ENCODE results near the gene ABR. TPM values are rescaled to one million over a fixed set of nuclear protein-coding genes. Genes with fewer than 3 reads are reported as not detected.

Gene ABR
- total RNA-seq, 1 experiment from 2014 or later: 35.4 TPM

GRCh38 chr17:1217089-1217385 is 37.3 kb upstream of the ABR start:
- Histone ChIP-seq H3K9ac (ENCODE audit: low read length) (no peak overlapping the region), H4K20me1 (ENCODE audit: low read length) (no peaks in the 10 kb centered on the region), H3K4me3 (ENCODE audit: low read length) (no peak overlapping the region), H3K36me3 (ENCODE audit: low read depth, low read length) (no peaks in the 10 kb centered on the region), H3K9me3 (ENCODE audit: low read length) (no peaks in the 10 kb centered on the region), H3K4me1 (ENCODE audit: insufficient read depth, low read length) (no peaks in the 10 kb centered on the region), H3F3A (ENCODE audit: low read length, unreplicated experiment) (no peaks in the 10 kb centered on the region), H3K27ac (ENCODE audit: low read length) (no peak overlapping the region), H3K27me3 (ENCODE audit: low read length) (no peaks in the 10 kb centered on the region), H3K79me2 (ENCODE audit: low read length) (no peaks in the 10 kb centered on the region), H3K9me2 (replicated peaks; ENCODE audit: low read length) (no peaks in the 10 kb centered on the region), H3K4me2 (ENCODE audit: low read length) (no peak overlapping the region), H2AFZ (ENCODE audit: low read length) (no peak overlapping the region)
- no peak for TF ChIP-seq EZH2 (IDR thresholded peaks at IDR 0.05; ENCODE audit: low read length, unreplicated experiment)
- TF ChIP-seq CTCF (conservative IDR thresholded peaks at IDR 0.05; ENCODE audit: low read depth, low read length): no peak
- no peak for TF ChIP-seq EZH2phosphoT487 (IDR thresholded peaks at IDR 0.05; ENCODE audit: borderline replicate concordance, low read length)
- BruUV-seq (replicated peaks): no TSS peak
- CTCF ChIA-PET: no interaction called here
- intact Hi-C loops (cut with micrococcal nuclease): no loop called here
- DNase-seq: no peak
- ATAC-seq: no peak
- POLR2A ChIA-PET (ENCODE audit: unreplicated experiment): no interaction called here

GRCh38 chr17:1216217-1217088 is 36.7 kb upstream of the ABR start:
- POLR2A ChIA-PET (ENCODE audit: unreplicated experiment): no interaction called here
- H3K27ac ChIP-seq (ENCODE audit: low read length): no peak overlapping the region
- BruUV-seq (replicated peaks): no TSS peak
- no peak for DNase-seq
- H3F3A ChIP-seq (ENCODE audit: low read length, unreplicated experiment): no peaks in the 10 kb centered on the region
- intact Hi-C loops (cut with micrococcal nuclease): no loop called here
- H3K36me3 ChIP-seq (ENCODE audit: low read depth, low read length): no peaks in the 10 kb centered on the region
- no peaks in the 10 kb centered on the region for H3K9me3 ChIP-seq (ENCODE audit: low read length)
- CTCF ChIA-PET: no interaction called here
- H3K4me3 ChIP-seq (ENCODE audit: low read length): no peak overlapping the region
- H3K79me2 ChIP-seq (ENCODE audit: low read length): no peaks in the 10 kb centered on the region
- ATAC-seq: no peak
- no peak overlapping the region for H3K9ac ChIP-seq (ENCODE audit: low read length)
- H3K4me2 ChIP-seq (ENCODE audit: low read length): no peak overlapping the region
- TF ChIP-seq EZH2 (IDR thresholded peaks at IDR 0.05; ENCODE audit: low read length, unreplicated experiment): no peak
- H3K9me2 ChIP-seq (replicated peaks; ENCODE audit: low read length): no peaks in the 10 kb centered on the region
- H2AFZ ChIP-seq (ENCODE audit: low read length): no peak overlapping the region
- no peaks in the 10 kb centered on the region for H4K20me1 ChIP-seq (ENCODE audit: low read length)
- H3K27me3 ChIP-seq (ENCODE audit: low read length): no peaks in the 10 kb centered on the region
- no peaks in the 10 kb centered on the region for H3K4me1 ChIP-seq (ENCODE audit: insufficient read depth, low read length)

GRCh38 chr17:1212946-1213345 is 33.2 kb upstream of the ABR start:
- Histone ChIP-seq H3F3A (ENCODE audit: low read length, unreplicated experiment) (no peaks in the 10 kb centered on the region), H3K79me2 (ENCODE audit: low read length) (no peaks in the 10 kb centered on the region), H3K27me3 (ENCODE audit: low read length) (no peaks in the 10 kb centered on the region), H3K4me3 (ENCODE audit: low read length) (no peak overlapping the region), H3K9me2 (replicated peaks; ENCODE audit: low read length) (no peaks in the 10 kb centered on the region), H3K4me1 (ENCODE audit: insufficient read depth, low read length) (no peaks in the 10 kb centered on the region), H4K20me1 (ENCODE audit: low read length) (no peaks in the 10 kb centered on the region), H3K9ac (ENCODE audit: low read length) (no peak overlapping the region), H3K36me3 (ENCODE audit: low read depth, low read length) (no peaks in the 10 kb centered on the region), H3K4me2 (ENCODE audit: low read length) (no peak overlapping the region), H3K27ac (ENCODE audit: low read length) (no peak overlapping the region), H3K9me3 (ENCODE audit: low read length) (no peaks in the 10 kb centered on the region), H2AFZ (ENCODE audit: low read length) (no peak overlapping the region)
- no TSS peak for BruUV-seq (replicated peaks)
- intact Hi-C loops (cut with micrococcal nuclease): no loop called here
- DNase-seq: no peak
- CTCF ChIA-PET: no interaction called here
- POLR2A ChIA-PET (ENCODE audit: unreplicated experiment): no interaction called here
- TF ChIP-seq CTCF (conservative IDR thresholded peaks at IDR 0.05; ENCODE audit: low read depth, low read length): no peak
- TF ChIP-seq EZH2 (IDR thresholded peaks at IDR 0.05; ENCODE audit: low read length, unreplicated experiment): no peak
- no peak for TF ChIP-seq EZH2phosphoT487 (IDR thresholded peaks at IDR 0.05; ENCODE audit: borderline replicate concordance, low read length)
- ATAC-seq: no peak
